ENCODE results near the gene APCS. TPM values are rescaled to one million over a fixed set of nuclear protein-coding genes. Genes with fewer than 3 reads are reported as not detected.

The APCS gene, protein sequence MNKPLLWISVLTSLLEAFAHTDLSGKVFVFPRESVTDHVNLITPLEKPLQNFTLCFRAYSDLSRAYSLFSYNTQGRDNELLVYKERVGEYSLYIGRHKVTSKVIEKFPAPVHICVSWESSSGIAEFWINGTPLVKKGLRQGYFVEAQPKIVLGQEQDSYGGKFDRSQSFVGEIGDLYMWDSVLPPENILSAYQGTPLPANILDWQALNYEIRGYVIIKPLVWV
- total RNA-seq: under 1 TPM in 1 of 4 donors, not detected in 3; 0.39 TPM
- not detected for polyA plus RNA-seq
- long read RNA-seq, donor 1: 0 reads
- long read RNA-seq, donor 2: 0 reads
- long read RNA-seq, donor 3: 0 reads
- long read RNA-seq, donor 4: 0 reads

DNA sequence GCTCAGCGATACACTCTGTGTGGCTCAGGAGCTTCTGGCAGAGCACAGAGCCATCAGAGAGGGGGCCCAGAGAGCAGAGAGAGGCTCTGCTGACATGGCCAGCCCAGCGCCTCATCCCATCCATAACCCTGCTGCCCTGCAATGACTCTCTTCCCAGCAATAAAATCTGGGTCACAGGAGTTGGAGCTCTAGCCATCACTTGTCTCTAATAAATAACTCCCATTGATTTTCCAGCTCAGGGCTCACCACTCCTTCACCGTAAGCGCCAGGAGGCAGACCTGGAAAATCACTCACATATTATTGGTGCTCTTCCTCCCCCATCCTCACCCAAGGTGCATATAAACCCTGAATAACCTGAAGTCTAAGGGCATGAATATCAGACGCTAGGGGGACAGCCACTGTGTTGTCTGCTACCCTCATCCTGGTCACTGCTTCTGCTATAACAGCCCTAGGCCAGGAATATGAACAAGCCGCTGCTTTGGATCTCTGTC lies at the start of gene APCS:
Gene APCS (plus strand): TSS at position 366 of the 491 bp plus-strand sequence. CDS start 96 bp downstream, at position 462.
- ATAC-seq: no peak
- Histone ChIP-seq H3K27me3 (ENCODE audit: control insufficient read depth, insufficient read depth) (no peaks in the 10 kb centered on the region), H3K9me3 (ENCODE audit: control insufficient read depth, low read length) (no peaks in the 10 kb centered on the region), H3K4me1 (ENCODE audit: control insufficient read depth, insufficient read depth, low read length) (no peaks in the 10 kb centered on the region), H3K27ac (ENCODE audit: low read length) (no peak within 1 kb of the TSS), H3K4me3 (ENCODE audit: low read length) (no peak within 1 kb of the TSS)
- intact Hi-C loops (cut with DNase I): no loop called here
- DNase-seq: no peak
- 80% methylated on average over 6 of the region's 6 CpGs for WGBS

DNA sequence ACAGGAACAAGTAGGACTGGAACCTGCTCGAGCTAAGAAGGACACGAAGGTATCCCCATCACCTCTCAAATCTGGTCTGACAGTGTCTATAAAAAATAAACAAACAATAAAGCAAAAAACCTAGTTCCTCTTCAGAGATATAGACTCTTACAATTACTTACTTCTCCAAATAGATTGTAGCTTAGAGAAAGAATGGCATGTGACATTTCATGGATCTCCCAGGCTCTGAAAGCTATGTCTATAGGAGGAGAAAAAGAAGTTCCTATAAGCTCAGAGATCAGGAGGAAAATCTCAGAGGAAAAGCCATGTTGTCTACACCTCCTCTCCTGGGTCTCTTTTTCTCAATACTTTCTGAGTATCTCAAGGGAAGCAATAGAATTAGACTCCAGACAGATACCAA lies 39.5 kb upstream of the APCS start:
- intact Hi-C loops (cut with DNase I): no loop called here

DNA sequence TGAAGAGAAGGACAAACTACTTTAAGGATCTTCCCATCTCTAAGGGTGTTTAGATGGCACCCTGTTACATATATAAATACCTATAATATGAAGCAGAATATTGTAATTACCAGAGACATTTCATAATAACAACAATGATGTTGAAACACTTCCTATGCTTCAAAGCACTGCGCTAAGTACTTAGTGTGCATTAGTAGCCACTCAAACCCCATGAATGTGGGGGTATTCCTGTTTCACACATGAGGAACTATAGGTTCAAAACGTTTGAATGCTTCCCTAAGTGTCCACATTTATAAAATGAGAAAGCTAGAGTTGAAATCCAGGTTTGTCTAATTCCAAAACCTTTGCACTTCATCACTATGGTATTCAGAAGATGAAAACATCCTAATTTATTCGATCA lies 33.4 kb upstream of the APCS start:
- WGBS: 52% methylated on average over 3 of the region's 3 CpGs
- intact Hi-C loops (cut with DNase I): no loop called here
- DNase-seq: no peak
- H3K27me3 ChIP-seq (ENCODE audit: control insufficient read depth, insufficient read depth): no peaks in the 10 kb centered on the region
- no peak for ATAC-seq
- no peaks in the 10 kb centered on the region for H3K4me1 ChIP-seq (ENCODE audit: control insufficient read depth, insufficient read depth, low read length)
- H3K4me3 ChIP-seq (ENCODE audit: low read length): no peak overlapping the region
- H3K9me3 ChIP-seq (ENCODE audit: control insufficient read depth, low read length): no peaks in the 10 kb centered on the region
- no peak overlapping the region for H3K27ac ChIP-seq (ENCODE audit: low read length)

More for the DNA sequence above, 39.5 kb upstream of the APCS start:
- Histone ChIP-seq H3K4me3 (ENCODE audit: low read length) (no peak overlapping the region), H3K4me1 (ENCODE audit: control insufficient read depth, insufficient read depth, low read length) (no peaks in the 10 kb centered on the region), H3K27me3 (ENCODE audit: control insufficient read depth, insufficient read depth) (no peaks in the 10 kb centered on the region), H3K9me3 (ENCODE audit: control insufficient read depth, low read length) (no peaks in the 10 kb centered on the region), H3K27ac (ENCODE audit: low read length) (no peak overlapping the region)
- ATAC-seq (no peak), DNase-seq (no peak)
- whole genome bisulfite sequencing: 66% methylated on average over 2 of the region's 2 CpGs

DNA sequence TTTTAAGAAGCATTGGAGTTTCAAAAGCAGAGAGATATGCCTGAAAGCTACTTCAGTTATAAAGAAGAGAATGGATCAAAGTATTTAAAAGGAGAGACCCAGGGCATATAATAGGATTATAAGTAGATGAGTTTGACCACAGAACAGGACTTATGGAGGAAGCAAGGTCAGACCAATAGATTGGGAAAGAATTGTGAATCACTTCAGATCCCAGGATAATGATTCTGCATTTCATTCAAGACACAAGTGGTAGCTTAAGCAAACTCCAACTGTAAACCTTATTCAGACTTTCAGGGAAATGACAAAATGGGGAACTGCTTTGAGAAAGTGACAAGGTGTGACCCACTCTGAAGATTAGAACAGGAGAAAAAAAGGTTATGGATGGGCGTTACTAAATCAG lies 32.9 kb upstream of the APCS start:
- DNase-seq (no peak), ATAC-seq (no peak)
- H3K4me1 ChIP-seq (ENCODE audit: control insufficient read depth, insufficient read depth, low read length): no peaks in the 10 kb centered on the region
- H3K4me3 ChIP-seq (ENCODE audit: low read length): no peak overlapping the region
- no peaks in the 10 kb centered on the region for H3K27me3 ChIP-seq (ENCODE audit: control insufficient read depth, insufficient read depth)
- intact Hi-C loops (cut with DNase I): no loop called here
- H3K9me3 ChIP-seq (ENCODE audit: control insufficient read depth, low read length): no peaks in the 10 kb centered on the region
- 53% methylated on average over 1 of the region's 1 CpG for WGBS
- no peak overlapping the region for H3K27ac ChIP-seq (ENCODE audit: low read length)

DNA sequence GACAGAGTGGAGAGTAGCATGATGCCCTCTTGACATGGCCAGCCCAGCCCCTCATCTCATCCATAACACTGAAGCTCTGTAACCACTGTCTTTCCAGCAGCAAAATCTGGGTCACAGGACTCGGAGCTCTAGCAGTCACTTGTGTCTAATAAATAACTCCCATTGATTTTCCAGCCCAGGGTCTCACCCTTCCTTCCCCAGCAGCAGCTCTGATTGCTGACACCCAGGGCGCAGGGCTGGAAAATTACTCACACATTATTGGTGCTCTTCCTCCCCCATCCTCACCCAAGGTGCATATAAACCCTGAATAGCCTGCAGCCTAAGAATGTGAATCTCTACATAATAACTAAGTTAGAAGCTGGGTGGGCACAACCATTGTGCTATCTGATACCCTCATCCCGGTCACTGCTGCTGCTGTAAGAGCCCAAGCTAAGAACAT lies 30.7 kb upstream of the APCS start:
- Histone ChIP-seq H3K27ac (ENCODE audit: low read length) (no peak overlapping the region), H3K4me3 (ENCODE audit: low read length) (no peak overlapping the region), H3K27me3 (ENCODE audit: control insufficient read depth, insufficient read depth) (no peaks in the 10 kb centered on the region), H3K9me3 (ENCODE audit: control insufficient read depth, low read length) (no peaks in the 10 kb centered on the region), H3K4me1 (ENCODE audit: control insufficient read depth, insufficient read depth, low read length) (no peaks in the 10 kb centered on the region)
- intact Hi-C loops (cut with DNase I): no loop called here
- DNase-seq (no peak), ATAC-seq (no peak)
- WGBS: 50% methylated on average over 3 of the region's 3 CpGs

DNA sequence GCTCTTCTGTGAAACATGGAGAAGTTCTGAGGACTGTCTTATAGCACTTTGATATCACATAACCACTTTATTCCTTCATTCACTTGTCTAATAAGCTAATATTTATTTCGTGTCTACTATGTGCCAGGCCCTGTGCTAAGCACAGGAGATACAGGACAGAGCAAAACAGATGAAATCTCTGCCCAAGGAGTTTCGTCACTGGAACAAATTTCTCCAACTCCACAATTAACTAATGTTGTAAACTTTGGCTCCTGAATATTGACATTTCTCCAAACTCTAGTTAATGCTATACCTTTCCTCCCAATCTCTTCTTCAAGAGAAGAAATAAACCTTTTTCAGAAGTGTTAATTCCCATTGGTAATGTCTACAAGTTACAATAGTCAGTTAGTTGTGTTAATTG lies 27.0 kb upstream of the APCS start:
- H3K27ac ChIP-seq (ENCODE audit: low read length): no peak overlapping the region
- H3K4me1 ChIP-seq (ENCODE audit: control insufficient read depth, insufficient read depth, low read length): no peaks in the 10 kb centered on the region
- H3K9me3 ChIP-seq (ENCODE audit: control insufficient read depth, low read length): no peaks in the 10 kb centered on the region
- no peak for ATAC-seq
- WGBS: 64% methylated on average over 2 of the region's 2 CpGs
- no peaks in the 10 kb centered on the region for H3K27me3 ChIP-seq (ENCODE audit: control insufficient read depth, insufficient read depth)
- no peak overlapping the region for H3K4me3 ChIP-seq (ENCODE audit: low read length)
- intact Hi-C loops (cut with DNase I): no loop called here
- no peak for DNase-seq

DNA sequence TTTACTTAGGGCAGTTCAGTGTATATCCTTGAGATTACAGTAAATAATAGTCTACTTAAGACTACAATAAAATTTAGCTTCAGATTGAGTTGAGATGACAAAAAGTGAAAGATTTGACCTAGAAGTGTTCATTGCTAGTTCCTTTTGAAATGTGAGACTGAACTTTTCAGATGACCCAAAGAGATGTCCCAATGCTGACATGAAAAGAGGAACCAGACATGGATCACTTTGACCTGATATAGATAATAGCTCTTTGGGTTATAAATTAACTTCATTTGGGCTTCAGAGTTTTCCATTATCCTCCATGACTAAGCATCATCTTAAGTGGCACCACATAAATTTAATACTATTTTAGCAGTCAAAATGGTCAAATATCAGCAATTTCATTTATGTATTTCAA lies 26.1 kb upstream of the APCS start:
- intact Hi-C loops (cut with DNase I): no loop called here
- H3K4me3 ChIP-seq (ENCODE audit: low read length): no peak overlapping the region
- no peak for DNase-seq
- no peaks in the 10 kb centered on the region for H3K27me3 ChIP-seq (ENCODE audit: control insufficient read depth, insufficient read depth)
- no peak overlapping the region for H3K27ac ChIP-seq (ENCODE audit: low read length)
- no peaks in the 10 kb centered on the region for H3K4me1 ChIP-seq (ENCODE audit: control insufficient read depth, insufficient read depth, low read length)
- ATAC-seq: no peak
- H3K9me3 ChIP-seq (ENCODE audit: control insufficient read depth, low read length): no peaks in the 10 kb centered on the region

DNA sequence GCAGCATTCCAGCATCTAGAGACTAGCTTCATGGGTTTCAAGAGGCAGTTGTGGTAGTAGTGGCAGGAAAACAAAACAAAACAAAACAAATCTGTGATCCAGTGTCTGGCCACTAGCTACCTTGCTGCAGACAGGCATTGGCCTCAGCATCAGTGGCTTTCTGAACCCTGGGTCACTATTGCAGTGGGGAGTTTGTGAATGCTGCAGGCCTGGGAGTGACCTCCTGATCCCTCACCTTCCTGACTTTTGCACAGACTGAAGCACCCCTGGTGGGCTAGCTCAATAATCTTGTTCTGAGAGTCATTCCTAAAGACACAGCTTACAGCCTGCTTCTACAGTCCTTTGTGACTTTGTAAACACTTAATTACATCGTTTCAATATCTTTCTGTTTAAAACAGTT lies 24.9 kb upstream of the APCS start:
- H3K27me3 ChIP-seq (ENCODE audit: control insufficient read depth, insufficient read depth): no peaks in the 10 kb centered on the region
- no peak overlapping the region for H3K4me3 ChIP-seq (ENCODE audit: low read length)
- DNase-seq: no peak
- no peaks in the 10 kb centered on the region for H3K9me3 ChIP-seq (ENCODE audit: control insufficient read depth, low read length)
- intact Hi-C loops (cut with DNase I): no loop called here
- H3K27ac ChIP-seq (ENCODE audit: low read length): no peak overlapping the region
- H3K4me1 ChIP-seq (ENCODE audit: control insufficient read depth, insufficient read depth, low read length): no peaks in the 10 kb centered on the region
- no peak for ATAC-seq
- 48% methylated on average over 1 of the region's 1 CpG for WGBS

DNA sequence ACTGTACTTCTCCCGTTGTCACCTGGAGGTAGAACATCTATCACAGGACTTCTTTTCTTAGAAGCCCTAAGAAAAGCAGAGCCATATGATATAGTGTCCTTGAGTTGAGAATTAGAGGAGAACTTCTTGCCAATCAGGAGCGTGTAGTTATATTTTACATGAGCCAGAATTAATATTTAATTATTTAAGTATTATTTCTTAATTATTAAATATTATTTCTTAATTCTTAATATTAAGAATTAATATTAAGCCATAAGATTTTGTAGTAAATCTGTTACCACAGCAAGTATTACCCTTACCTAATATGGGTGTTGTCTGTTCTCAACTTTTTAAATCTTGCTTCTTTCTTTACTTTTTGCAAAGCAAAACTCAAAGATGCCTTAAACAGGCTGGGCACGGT lies 10.2 kb upstream of the APCS start:
- ATAC-seq (no peak), DNase-seq (no peak)
- H3K4me3 ChIP-seq (ENCODE audit: low read length): no peak overlapping the region
- H3K27ac ChIP-seq (ENCODE audit: low read length): no peak overlapping the region
- no peaks in the 10 kb centered on the region for H3K9me3 ChIP-seq (ENCODE audit: control insufficient read depth, low read length)
- intact Hi-C loops (cut with DNase I): no loop called here
- H3K27me3 ChIP-seq (ENCODE audit: control insufficient read depth, insufficient read depth): no peaks in the 10 kb centered on the region
- WGBS: 88% methylated on average over 3 of the region's 3 CpGs
- H3K4me1 ChIP-seq (ENCODE audit: control insufficient read depth, insufficient read depth, low read length): no peaks in the 10 kb centered on the region

DNA sequence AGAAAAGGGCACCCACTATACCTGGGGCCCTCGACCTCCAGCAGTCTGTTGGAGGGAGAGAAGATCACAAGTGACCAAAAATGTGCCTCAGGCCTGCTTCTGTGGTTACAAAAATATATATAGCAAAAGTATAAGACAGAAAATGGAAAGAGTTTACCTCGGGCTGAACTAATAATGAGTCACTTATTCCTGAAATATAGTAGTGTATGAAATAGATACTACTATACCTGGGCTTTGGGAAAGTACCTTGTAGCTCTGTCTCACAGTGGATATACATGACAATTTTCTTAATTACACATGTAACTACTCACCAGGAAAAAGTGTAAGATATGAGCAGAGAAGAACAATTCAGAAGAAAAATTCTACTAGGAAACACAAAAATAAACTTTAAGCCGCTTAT lies 7.3 kb upstream of the APCS start:
- Histone ChIP-seq H3K27ac (ENCODE audit: low read length) (no peak overlapping the region), H3K27me3 (ENCODE audit: control insufficient read depth, insufficient read depth) (no peaks in the 10 kb centered on the region), H3K9me3 (ENCODE audit: control insufficient read depth, low read length) (no peaks in the 10 kb centered on the region), H3K4me1 (ENCODE audit: control insufficient read depth, insufficient read depth, low read length) (no peaks in the 10 kb centered on the region), H3K4me3 (ENCODE audit: low read length) (no peak overlapping the region)
- ATAC-seq (no peak), DNase-seq (no peak)
- intact Hi-C loops (cut with DNase I): no loop called here
- WGBS: 70% methylated on average over 3 of the region's 3 CpGs

DNA sequence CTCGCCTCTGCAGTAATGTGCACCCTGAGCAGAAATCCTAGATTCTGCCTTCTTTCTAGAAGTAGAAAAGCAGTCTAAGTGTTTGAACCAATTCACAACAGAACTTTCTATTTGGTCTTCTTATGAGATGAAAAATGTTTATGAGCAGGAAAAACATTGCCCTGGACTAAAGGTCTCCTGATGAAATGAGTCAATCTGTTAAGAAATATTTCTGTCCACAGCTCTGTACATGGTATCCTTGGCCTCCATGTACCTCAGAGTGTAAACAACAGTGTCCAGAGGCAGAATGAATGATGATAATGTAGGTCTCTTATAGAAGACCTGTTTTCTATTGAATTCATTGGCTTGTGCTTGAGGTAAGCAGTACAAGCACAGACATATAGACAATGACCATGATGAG lies 6.2 kb upstream of the APCS start:
- Histone ChIP-seq H3K4me1 (ENCODE audit: control insufficient read depth, insufficient read depth, low read length) (no peaks in the 10 kb centered on the region), H3K27ac (ENCODE audit: low read length) (no peak overlapping the region), H3K9me3 (ENCODE audit: control insufficient read depth, low read length) (no peaks in the 10 kb centered on the region), H3K27me3 (ENCODE audit: control insufficient read depth, insufficient read depth) (no peaks in the 10 kb centered on the region), H3K4me3 (ENCODE audit: low read length) (no peak overlapping the region)
- DNase-seq (no peak), ATAC-seq (no peak)
- WGBS: 78% methylated on average over 1 of the region's 1 CpG
- intact Hi-C loops (cut with DNase I): no loop called here

DNA sequence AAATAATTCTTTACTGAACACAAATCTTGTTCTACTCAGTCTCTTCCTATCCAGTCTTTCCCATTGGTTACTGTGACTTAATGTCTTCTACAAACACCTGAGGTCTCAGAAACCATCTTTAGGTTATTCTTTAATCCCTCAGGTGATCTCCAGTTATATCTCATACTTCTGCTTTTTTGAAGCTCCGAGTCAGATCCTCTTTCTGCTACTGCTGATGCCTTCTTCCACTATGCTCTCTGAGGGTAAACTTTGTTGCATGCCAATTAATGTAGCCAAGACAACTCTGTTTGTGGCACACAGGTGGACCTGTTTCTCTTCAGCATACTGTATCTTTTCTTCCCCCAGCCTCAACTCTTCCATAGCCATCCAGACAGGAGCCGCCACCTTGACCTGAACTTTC lies 3.1 kb upstream of the APCS start:
- H3K9me3 ChIP-seq (ENCODE audit: control insufficient read depth, low read length): no peaks in the 10 kb centered on the region
- no peak for ATAC-seq

More for the DNA sequence above, 3.1 kb upstream of the APCS start:
- H3K4me3 ChIP-seq (ENCODE audit: low read length): no peak overlapping the region
- WGBS: 78% methylated on average over 2 of the region's 2 CpGs
- intact Hi-C loops (cut with DNase I): no loop called here
- no peak overlapping the region for H3K27ac ChIP-seq (ENCODE audit: low read length)
- H3K4me1 ChIP-seq (ENCODE audit: control insufficient read depth, insufficient read depth, low read length): no peaks in the 10 kb centered on the region
- no peaks in the 10 kb centered on the region for H3K27me3 ChIP-seq (ENCODE audit: control insufficient read depth, insufficient read depth)
- no peak for DNase-seq
